PC-9 (cell line): ENCODE measurements around the gene AIG1.

Experiments
- EZH2 ChIP-seq: fragments of 200-600 bp; sonication (generic); IDR thresholded peaks from 2 replicates; pipeline ENCODE4 v1.8.0; 2017; ENCODE audit warnings: antibody characterized with exemption, low read depth
- TF ChIP-seq, protein P1 (sequence below): fragments of 200-600 bp; sonication (generic); conservative IDR thresholded peaks from 2 replicates; pipeline ENCODE4 v1.6.1; 2017; ENCODE audit warnings: mixed run types, antibody characterized with exemption, mild to moderate bottlenecking, moderate library complexity

DNA sequence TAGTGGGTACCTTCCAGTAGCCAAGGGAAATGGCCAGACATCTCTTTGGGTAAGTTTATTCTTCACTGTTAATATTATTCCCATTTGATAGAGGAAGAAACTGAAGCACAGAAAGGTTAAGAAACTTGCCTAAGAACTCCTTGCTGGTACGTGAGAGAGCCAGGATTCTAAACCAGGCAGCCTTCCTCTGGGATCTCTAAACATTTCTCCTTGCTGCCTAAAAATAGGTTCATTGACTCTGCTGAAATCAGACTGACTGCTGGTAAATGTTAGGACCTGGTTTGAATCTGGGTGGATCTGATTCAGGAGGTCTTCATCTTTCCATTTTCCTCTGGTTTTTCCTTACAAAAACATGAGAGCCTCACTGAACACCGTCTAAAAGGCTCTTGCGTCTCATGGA is 186.9 kb downstream of the AIG1 start:
- TF ChIP-seq, protein P1, sequence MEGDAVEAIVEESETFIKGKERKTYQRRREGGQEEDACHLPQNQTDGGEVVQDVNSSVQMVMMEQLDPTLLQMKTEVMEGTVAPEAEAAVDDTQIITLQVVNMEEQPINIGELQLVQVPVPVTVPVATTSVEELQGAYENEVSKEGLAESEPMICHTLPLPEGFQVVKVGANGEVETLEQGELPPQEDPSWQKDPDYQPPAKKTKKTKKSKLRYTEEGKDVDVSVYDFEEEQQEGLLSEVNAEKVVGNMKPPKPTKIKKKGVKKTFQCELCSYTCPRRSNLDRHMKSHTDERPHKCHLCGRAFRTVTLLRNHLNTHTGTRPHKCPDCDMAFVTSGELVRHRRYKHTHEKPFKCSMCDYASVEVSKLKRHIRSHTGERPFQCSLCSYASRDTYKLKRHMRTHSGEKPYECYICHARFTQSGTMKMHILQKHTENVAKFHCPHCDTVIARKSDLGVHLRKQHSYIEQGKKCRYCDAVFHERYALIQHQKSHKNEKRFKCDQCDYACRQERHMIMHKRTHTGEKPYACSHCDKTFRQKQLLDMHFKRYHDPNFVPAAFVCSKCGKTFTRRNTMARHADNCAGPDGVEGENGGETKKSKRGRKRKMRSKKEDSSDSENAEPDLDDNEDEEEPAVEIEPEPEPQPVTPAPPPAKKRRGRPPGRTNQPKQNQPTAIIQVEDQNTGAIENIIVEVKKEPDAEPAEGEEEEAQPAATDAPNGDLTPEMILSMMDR, result no peak
- TF ChIP-seq EZH2, result no peak
